CD14-positive monocyte (primary cell): ENCODE measurements around the gene CIZ1. TPM values are rescaled to one million over a fixed set of nuclear protein-coding genes. Genes with fewer than 3 reads are reported as not detected.

Source experiments
- DNase-seq, 3 donors: peaks; one replicate each; pipeline ENCODE4 v3.0.0-alpha.2; 2011 to 2022
- H2AFZ ChIP-seq: 2 replicates; pipeline ENCODE4 v1.6.0; 2012; ENCODE audit warnings: mild to moderate bottlenecking, low read depth, low read length, inconsistent platforms; ENCODE audit not compliant: insufficient read depth, poor library complexity, severe bottlenecking
- H3K27ac ChIP-seq, 2 donors: 1 replicate in 1 of 2; 2 replicates in 1 of 2; pipeline ENCODE4 v1.5.1; 2012 to 2013; ENCODE audit warnings: low read length in 2 of 2, control low read depth in 1 of 2, inconsistent platforms in 1 of 2, low read depth in 1 of 2, mild to moderate bottlenecking in 1 of 2
- H3K27me3 ChIP-seq, 2 donors: one replicate each; pipeline versions ENCODE4 v1.6.0 to v1.6.1; 2011 to 2013; ENCODE audit warnings: low read length in 2 of 2; ENCODE audit not compliant: control insufficient read depth in 2 of 2, insufficient read depth in 2 of 2
- H3K36me3 ChIP-seq, 2 donors: replicated peaks in 1 of 2; 1 replicate in 1 of 2; 2 replicates in 1 of 2; pipeline versions ENCODE4 v1.5.1 to v1.6.1; 2012 to 2013; ENCODE audit warnings: low read length in 2 of 2, control low read depth in 1 of 2, inconsistent platforms in 1 of 2, mild to moderate bottlenecking in 1 of 2; ENCODE audit not compliant: insufficient read depth in 2 of 2, control insufficient read depth in 1 of 2
- H3K4me1 ChIP-seq, 2 donors: 1 replicate in 1 of 2; 2 replicates in 1 of 2; pipeline versions ENCODE4 v1.5.1 to v1.6.1; 2012 to 2013; ENCODE audit warnings: low read length in 2 of 2, control low read depth in 1 of 2, inconsistent platforms in 1 of 2, mild to moderate bottlenecking in 1 of 2, moderate library complexity in 1 of 2; ENCODE audit not compliant: insufficient read depth in 2 of 2, control insufficient read depth in 1 of 2
- H3K4me2 ChIP-seq: replicated peaks from 2 replicates; pipeline ENCODE3; 2012; ENCODE audit warnings: low read length, moderate library complexity, mild to moderate bottlenecking; ENCODE audit not compliant: poor library complexity, severe bottlenecking; ENCODE audit errors: extremely low read depth
- H3K4me3 ChIP-seq, 3 experiments: fragments of 200-600 bp in 1 of 3; sonication (generic) in 1 of 3; replicated peaks in 1 of 3; 1 replicate in 2 of 3; 2 replicates in 1 of 3; pipeline ENCODE4 v1.5.1; 2011 to 2013; ENCODE audit warnings: low read length in 3 of 3, mild to moderate bottlenecking in 3 of 3, control low read depth in 2 of 3, low read depth in 2 of 3, inconsistent platforms in 1 of 3, moderate library complexity in 1 of 3
- H3K79me2 ChIP-seq: 2 replicates; pipeline ENCODE4 v1.6.0; 2012; ENCODE audit warnings: mild to moderate bottlenecking, control low read depth, inconsistent platforms, low read length, moderate library complexity; ENCODE audit not compliant: insufficient read depth
- H3K9ac ChIP-seq: 2 replicates; pipeline ENCODE4 v1.6.0; 2017; ENCODE audit warnings: low read length, mild to moderate bottlenecking; ENCODE audit not compliant: insufficient read depth, poor library complexity, severe bottlenecking
- H3K9me3 ChIP-seq, 2 donors: replicated peaks in 1 of 2; 1 replicate in 1 of 2; 2 replicates in 1 of 2; pipeline versions ENCODE4 v1.5.1 to v1.6.1; 2012 to 2013; ENCODE audit warnings: low read length in 2 of 2, control low read depth in 1 of 2; ENCODE audit not compliant: control insufficient read depth in 1 of 2, insufficient read depth in 1 of 2
- H4K20me1 ChIP-seq: 2 replicates; pipeline ENCODE4 v1.6.0; 2012; ENCODE audit warnings: mild to moderate bottlenecking, low read length, control low read depth, moderate library complexity; ENCODE audit not compliant: insufficient read depth
- H3K27ac Mint-ChIP-seq, 7 donors: one replicate each; pipeline ENCODE4 v1.8.0; 2020; ENCODE audit warnings: mild to moderate bottlenecking in 7 of 7, mixed read lengths in 7 of 7, moderate library complexity in 6 of 7, inconsistent platforms in 2 of 7
- H3K27me3 Mint-ChIP-seq, 3 donors: one replicate each; pipeline ENCODE4 v1.8.0; 2021 to 2022; ENCODE audit warnings: low read depth in 3 of 3, mild to moderate bottlenecking in 3 of 3, mixed read lengths in 3 of 3, moderate library complexity in 3 of 3, inconsistent platforms in 1 of 3
- H3K36me3 Mint-ChIP-seq, 2 donors: one replicate each; pipeline ENCODE4 v1.8.0; 2020; ENCODE audit warnings: mixed read lengths in 2 of 2, inconsistent platforms in 1 of 2, mild to moderate bottlenecking in 1 of 2
- H3K4me1 Mint-ChIP-seq: one replicate; pipeline ENCODE4 v1.8.0; 2020; ENCODE audit warnings: mild to moderate bottlenecking, mixed read lengths
- H3K4me3 Mint-ChIP-seq, 2 donors: one replicate each; pipeline ENCODE4 v1.8.0; 2020; ENCODE audit warnings: mild to moderate bottlenecking in 2 of 2, mixed read lengths in 2 of 2, moderate library complexity in 1 of 2
- H3K9me3 Mint-ChIP-seq, 7 donors: one replicate each; pipeline ENCODE4 v1.8.0; 2020 to 2022; ENCODE audit warnings: mixed read lengths in 7 of 7, mild to moderate bottlenecking in 6 of 7, moderate library complexity in 6 of 7, inconsistent platforms in 2 of 7
- CTCF ChIP-seq: fragments of 200-600 bp; IDR thresholded peaks from one replicate; pipeline ENCODE4 v1.8.0; 2022; ENCODE audit warnings: antibody characterized with exemption, mild to moderate bottlenecking
- WGBS: methylation state at CpG from one replicate; pipeline ENCODE4 v1.1.5; 2013; ENCODE audit warnings: missing lambda C conversion rate; ENCODE audit not compliant: insufficient coverage; 5-methylcytosine and 5-hydroxymethylcytosine counted together
- intact Hi-C, 2 donors: fragments of 100-400 bp; cut with micrococcal nuclease; formaldehyde crosslinking; loops; one replicate each; pipeline versions ENCODE4 v1.15.0 to v1.15.1; 2023
- polyA plus RNA-seq, 3 donors: library from polyadenylated mRNA; depleted of rRNA in 1 of 3; unstranded in 2 of 3; stranded (reverse) in 1 of 3; fragments of 300-500 nt in 2 of 3; fragments of >200 nt in 1 of 3; fragmentation: Illumina TruSeq in 2 of 3; gene quantifications; 1 replicate in 2 of 3; 2 replicates in 1 of 3; pipeline ENCODE4 v1.2.3, GENCODE V29; 2012 to 2021

Gene CIZ1
- polyA plus RNA-seq, 3 donors: 3.4 to 53.7 (median 5.9) TPM

GRCh38 chr9:128159522-128159783 lies 31.9 kb downstream of the CIZ1 start:
- peak overlapping the region; percentile 37 to 92 (median 76) for H3K27ac Mint-ChIP-seq
- peak overlapping the region; percentile 69 for H3K9ac ChIP-seq
- H3K36me3 Mint-ChIP-seq: peaks cover 12 to 21% of the 10 kb centered on the region in 2 donors
- peak overlapping the region; percentile 100 for H3K4me2 ChIP-seq
- peaks cover 15% of the 10 kb centered on the region for H3K4me1 Mint-ChIP-seq
- H3K27me3 Mint-ChIP-seq: peaks cover 1 to 5% (median 2%) of the 10 kb centered on the region in 3 donors
- no peaks in the 10 kb centered on the region for H3K9me3 Mint-ChIP-seq
- DNase-seq: peak; percentile 21 to 79 (median 72)
- peaks cover 16 to 20% of the 10 kb centered on the region in 2 donors for H3K4me1 ChIP-seq
- H4K20me1 ChIP-seq: no peaks in the 10 kb centered on the region
- peaks cover 8% of the 10 kb centered on the region for H3K79me2 ChIP-seq
- H3K36me3 ChIP-seq: peaks cover 14 to 22% of the 10 kb centered on the region in 2 donors
- no peak for TF ChIP-seq CTCF
- no peaks in the 10 kb centered on the region for H3K9me3 ChIP-seq
- peak overlapping the region; percentile 98 for H2AFZ ChIP-seq
- H3K27ac ChIP-seq: peak overlapping the region; percentile 56 to 80
- WGBS: 6% methylated on average over 5 of the region's 11 CpGs
- H3K4me3 ChIP-seq: peak overlapping the region; percentile 69 to 94 (median 85)
- H3K27me3 ChIP-seq: no peaks in the 10 kb centered on the region
- intact Hi-C loops: no loop called here
- H3K4me3 Mint-ChIP-seq: peak overlapping the region; percentile 77 to 86

GRCh38 chr9:128155736-128156500 lies 35.5 kb downstream of the CIZ1 start:
- Histone ChIP-seq H4K20me1 (no peaks in the 10 kb centered on the region), H3K36me3 (no peaks in the 10 kb centered on the region), H3K27me3 (no peaks in the 10 kb centered on the region), H3K4me1 (peaks cover 12 to 16% of the 10 kb centered on the region in 2 donors), H3K4me3 (no peak overlapping the region), H3K4me2 (no peak overlapping the region), H2AFZ (no peak overlapping the region), H3K27ac (no peak overlapping the region), H3K9me3 (no peaks in the 10 kb centered on the region), H3K9ac (no peak overlapping the region), H3K79me2 (peaks cover 5% of the 10 kb centered on the region)
- Mint-ChIP-seq H3K4me1 (peaks cover 8% of the 10 kb centered on the region), H3K36me3 (no peaks in the 10 kb centered on the region), H3K27ac (no peak overlapping the region), H3K9me3 (no peaks in the 10 kb centered on the region), H3K27me3 (peaks cover 1 to 5% (median 4%) of the 10 kb centered on the region in 3 donors), H3K4me3 (no peak overlapping the region)
- no peak for TF ChIP-seq CTCF
- no peak for DNase-seq
- intact Hi-C loops: no loop called here
- WGBS: 91% methylated on average over 2 of the region's 7 CpGs
